ENCODE measurements around the gene MAPT.

The MAPT gene

DNA sequence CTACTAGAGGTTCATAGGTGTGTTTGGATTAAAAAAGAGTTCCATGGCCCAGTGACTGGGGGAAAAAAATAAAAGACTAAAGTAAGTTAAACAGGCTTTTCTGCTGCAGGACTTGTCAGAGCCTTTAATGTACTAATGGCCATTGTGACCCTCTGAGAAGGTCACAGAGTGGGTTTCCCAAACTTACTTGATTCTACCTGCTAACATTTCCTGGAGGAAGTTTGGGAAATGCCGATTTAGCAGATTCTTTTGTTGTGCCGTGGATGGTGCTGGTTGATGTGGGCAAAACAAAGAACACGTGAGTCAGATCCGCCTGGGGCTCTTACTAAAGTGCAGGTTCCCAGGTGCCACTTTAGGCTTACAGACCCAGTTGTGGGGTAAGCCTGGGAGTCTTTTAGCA, 91.1 kb downstream of the MAPT start:
- TF ChIP-seq CTCF (IDR thresholded peaks at IDR 0.05; ENCODE audit: low read depth, low read length) = no peak
- in situ Hi-C loops (cut with HindIII; ENCODE audit: low sequenced_read_pairs) = no loop called here
- no peak overlapping the region for H3K4me3 ChIP-seq (ENCODE audit: low read depth, low read length)
- DNase-seq (ENCODE audit: low read depth, low spot score) = no peak

DNA sequence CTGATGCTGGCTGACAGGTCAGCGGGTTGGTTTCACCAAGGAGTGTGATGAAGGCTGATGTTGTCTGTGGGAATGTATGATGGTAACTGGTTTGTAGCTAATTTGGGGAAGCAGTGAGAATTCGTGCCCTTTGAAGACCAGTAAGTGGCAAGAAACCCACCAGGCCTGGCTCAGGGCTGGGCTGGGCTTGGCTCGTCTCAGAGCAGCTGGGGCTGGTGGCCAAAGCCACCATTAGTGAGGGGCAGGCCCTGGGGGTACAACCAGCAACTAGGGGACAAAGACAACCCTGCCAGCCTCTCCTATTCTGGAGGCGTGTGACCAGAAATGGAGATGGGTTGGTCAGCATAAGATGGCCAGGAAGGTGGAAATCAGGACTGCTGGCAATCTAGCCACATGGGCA, 91.7 kb downstream of the MAPT start:
- no peak for DNase-seq (ENCODE audit: low read depth, low spot score)
- no peak overlapping the region for H3K4me3 ChIP-seq (ENCODE audit: low read depth, low read length)
- no peak for TF ChIP-seq CTCF (IDR thresholded peaks at IDR 0.05; ENCODE audit: low read depth, low read length)
- in situ Hi-C loops (cut with HindIII; ENCODE audit: low sequenced_read_pairs) = no loop called here

DNA sequence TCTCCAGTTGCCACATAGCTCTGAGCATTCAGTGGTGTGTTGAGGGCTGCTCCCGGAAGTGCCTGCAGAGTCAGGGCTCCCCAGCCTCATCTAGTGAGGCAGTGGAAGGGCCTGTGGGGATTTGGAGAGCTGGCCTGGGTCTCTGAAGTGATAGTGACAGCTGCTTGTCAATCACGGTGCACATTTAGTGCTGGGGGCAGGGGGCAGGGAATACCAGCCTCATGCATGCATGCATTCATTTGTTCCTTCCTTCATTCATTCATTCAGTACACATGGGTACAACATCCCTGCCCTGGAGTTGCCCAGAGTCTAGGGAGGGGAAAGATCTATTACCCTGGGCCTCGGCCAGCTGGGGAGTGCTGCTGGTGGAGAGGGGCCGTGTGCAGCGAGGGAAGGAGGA, 93.4 kb downstream of the MAPT start:
- in situ Hi-C loops (cut with HindIII; ENCODE audit: low sequenced_read_pairs) = no loop called here
- TF ChIP-seq CTCF (IDR thresholded peaks at IDR 0.05; ENCODE audit: low read depth, low read length) = no peak

GRCh38 chr17:45989759-45990158, 95.4 kb downstream of the MAPT start:
- in situ Hi-C loops (cut with HindIII; ENCODE audit: low sequenced_read_pairs) = no loop called here
- DNase-seq (ENCODE audit: low read depth, low spot score) = no peak
- no peak for TF ChIP-seq CTCF (IDR thresholded peaks at IDR 0.05; ENCODE audit: low read depth, low read length)
- H3K4me3 ChIP-seq (ENCODE audit: low read depth, low read length) = no peak overlapping the region

More for the DNA sequence above, 93.4 kb downstream of the MAPT start:
- no peak for DNase-seq (ENCODE audit: low read depth, low spot score)
- no peak overlapping the region for H3K4me3 ChIP-seq (ENCODE audit: low read depth, low read length)

DNA sequence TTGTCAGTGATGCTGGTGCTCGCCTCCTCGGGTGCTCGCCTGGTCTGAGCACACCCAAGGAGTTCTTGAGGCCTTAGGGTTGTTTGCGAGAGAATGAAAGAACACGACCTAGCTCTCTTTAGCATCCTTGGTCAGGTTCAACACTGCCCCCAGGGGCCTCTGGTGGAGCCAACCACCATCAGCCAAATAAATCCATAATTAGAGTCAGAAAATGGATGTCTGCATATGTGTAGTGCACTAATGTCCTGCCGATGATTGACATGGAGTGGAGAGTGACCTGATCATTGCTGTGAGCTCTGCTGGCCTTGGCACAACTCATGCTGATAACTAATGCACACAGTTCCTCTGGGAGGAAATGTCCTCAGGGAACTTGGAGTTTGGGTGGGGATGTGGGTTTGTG, 96.5 kb downstream of the MAPT start:
- H3K4me3 ChIP-seq (ENCODE audit: low read depth, low read length) = no peak overlapping the region
- DNase-seq (ENCODE audit: low read depth, low spot score) = no peak
- TF ChIP-seq CTCF (IDR thresholded peaks at IDR 0.05; ENCODE audit: low read depth, low read length) = peak; percentile 5
- in situ Hi-C loops (cut with HindIII; ENCODE audit: low sequenced_read_pairs) = no loop called here

DNA sequence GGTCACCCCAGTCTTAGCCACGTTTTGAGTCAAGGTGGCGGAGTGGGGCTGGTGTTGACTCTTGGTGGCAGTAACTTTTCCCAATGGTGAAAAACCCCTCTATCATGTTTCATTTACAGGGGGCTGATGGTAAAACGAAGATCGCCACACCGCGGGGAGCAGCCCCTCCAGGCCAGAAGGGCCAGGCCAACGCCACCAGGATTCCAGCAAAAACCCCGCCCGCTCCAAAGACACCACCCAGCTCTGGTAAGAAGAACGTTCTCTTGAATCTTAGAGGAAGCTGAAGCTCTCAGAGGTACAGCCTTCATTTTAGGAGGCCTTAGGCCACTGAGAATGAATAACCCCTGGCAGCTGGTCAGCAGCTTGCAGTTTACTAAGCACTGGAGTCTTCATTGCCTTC, 97.0 kb downstream of the MAPT start:
- no peak for TF ChIP-seq CTCF (IDR thresholded peaks at IDR 0.05; ENCODE audit: low read depth, low read length)
- in situ Hi-C loops (cut with HindIII; ENCODE audit: low sequenced_read_pairs) = no loop called here
- DNase-seq (ENCODE audit: low read depth, low spot score) = no peak
- no peak overlapping the region for H3K4me3 ChIP-seq (ENCODE audit: low read depth, low read length)

GRCh38 chr17:45992175-45992574, 97.8 kb downstream of the MAPT start:
- DNase-seq (ENCODE audit: low read depth, low spot score) = no peak
- no peak overlapping the region for H3K4me3 ChIP-seq (ENCODE audit: low read depth, low read length)
- in situ Hi-C loops (cut with HindIII; ENCODE audit: low sequenced_read_pairs) = no loop called here
- TF ChIP-seq CTCF (IDR thresholded peaks at IDR 0.05; ENCODE audit: low read depth, low read length) = no peak
